ENCODE results near the gene ETV2.
"Not testable (repeated sequence)": the region's sequence is repeated elsewhere in the genome, so short reads cannot be mapped to it uniquely, and the experiment has no call there.

The ETV2 gene

GRCh38 chr19:35641515-35642151 is at the start of gene ETV2:
TSS of gene ETV2 (plus strand) at chr19:35641745. CDS start at chr19:35642461, 716 bp downstream.
- DNase-seq (ENCODE audit: low read depth): no peak

- DNase-seq (ENCODE audit: low read depth): no peak
Measured at GRCh38 chr19:35592226-35592625, 49.3 kb upstream of the ETV2 start.

- DNase-seq (ENCODE audit: low read depth): not testable (repeated sequence)
Measured at GRCh38 chr19:35595026-35595425, 46.5 kb upstream of the ETV2 start.

GRCh38 chr19:35595928-35596327 is 45.6 kb upstream of the ETV2 start:
- no peak for DNase-seq (ENCODE audit: low read depth)

GRCh38 chr19:35596366-35596999 is 45.1 kb upstream of the ETV2 start:
- no peak for DNase-seq (ENCODE audit: low read depth)

- no peak for DNase-seq (ENCODE audit: low read depth)
Measured at GRCh38 chr19:35601971-35602370, 39.6 kb upstream of the ETV2 start.

- not testable (repeated sequence) for DNase-seq (ENCODE audit: low read depth)
Measured at GRCh38 chr19:35604436-35604835, 37.1 kb upstream of the ETV2 start.

- not testable (repeated sequence) for DNase-seq (ENCODE audit: low read depth)
Measured at GRCh38 chr19:35607170-35607569, 34.4 kb upstream of the ETV2 start.

- DNase-seq (ENCODE audit: low read depth): no peak
Measured at GRCh38 chr19:35607661-35608060, 33.9 kb upstream of the ETV2 start.

- DNase-seq (ENCODE audit: low read depth): no peak
Measured at GRCh38 chr19:35608251-35608650, 33.3 kb upstream of the ETV2 start.

GRCh38 chr19:35609851-35610353 is 31.6 kb upstream of the ETV2 start:
- no peak for DNase-seq (ENCODE audit: low read depth)

GRCh38 chr19:35612224-35612558 is 29.4 kb upstream of the ETV2 start:
- DNase-seq (ENCODE audit: low read depth): no peak

GRCh38 chr19:35612559-35613321 is 28.8 kb upstream of the ETV2 start, which contains the start of gene HAUS5:
TSS of gene HAUS5 (plus strand) at chr19:35612735. CDS start at chr19:35612795, 60 bp downstream.
- peak; percentile 95 for DNase-seq (ENCODE audit: low read depth)

GRCh38 chr19:35613574-35613973 is 28.0 kb upstream of the ETV2 start:
- no peak for DNase-seq (ENCODE audit: low read depth)

GRCh38 chr19:35615036-35615435 is 26.5 kb upstream of the ETV2 start:
- no peak for DNase-seq (ENCODE audit: low read depth)

GRCh38 chr19:35618857-35619256 is 22.7 kb upstream of the ETV2 start:
- DNase-seq (ENCODE audit: low read depth): no peak

- DNase-seq (ENCODE audit: low read depth): no peak
Measured at GRCh38 chr19:35619290-35619923, 22.1 kb upstream of the ETV2 start.

GRCh38 chr19:35620001-35620400 is 21.5 kb upstream of the ETV2 start:
- DNase-seq (ENCODE audit: low read depth): no peak

- DNase-seq (ENCODE audit: low read depth): no peak
Measured at GRCh38 chr19:35621708-35622107, 19.8 kb upstream of the ETV2 start.

GRCh38 chr19:35622750-35623149 is 18.8 kb upstream of the ETV2 start:
- no peak for DNase-seq (ENCODE audit: low read depth)

- no peak for DNase-seq (ENCODE audit: low read depth)
Measured at GRCh38 chr19:35623327-35624010, 18.1 kb upstream of the ETV2 start.

GRCh38 chr19:35628264-35628564 is 13.3 kb upstream of the ETV2 start:
- DNase-seq (ENCODE audit: low read depth): no peak
